ENCODE measurements around the gene TMEM266. TPM values are rescaled to one million over a fixed set of nuclear protein-coding genes. Genes with fewer than 3 reads are reported as not detected.

TMEM266 gene
- total RNA-seq, 1 donor from 2014 or later = 1.8 TPM

GRCh38 chr15:76084256-76084655 lies 24.5 kb downstream of the TMEM266 start:
- no peak for DNase-seq (ENCODE audit: low spot score in 2 of 2, unreplicated experiment in 2 of 2)
- Mint-ChIP-seq H3K27me3 (ENCODE audit: low read depth) (peaks cover 5% of the 10 kb centered on the region), H3K36me3 (no peaks in the 10 kb centered on the region), H3K4me3 (no peak overlapping the region), H3K9me3 (no peaks in the 10 kb centered on the region), H3K4me1 (no peaks in the 10 kb centered on the region), H3K27ac (no peak overlapping the region)
- TF ChIP-seq CTCF (IDR thresholded peaks at IDR 0.05; ENCODE audit: unreplicated experiment) = no peak

GRCh38 chr15:76098685-76099084 lies 38.9 kb downstream of the TMEM266 start:
- DNase-seq (ENCODE audit: low spot score in 2 of 2, unreplicated experiment in 2 of 2) = no peak
- Mint-ChIP-seq H3K4me3 (no peak overlapping the region), H3K4me1 (no peaks in the 10 kb centered on the region), H3K9me3 (peaks cover 16% of the 10 kb centered on the region), H3K27ac (no peak overlapping the region), H3K27me3 (ENCODE audit: low read depth) (peaks cover 41% of the 10 kb centered on the region), H3K36me3 (no peaks in the 10 kb centered on the region)
- TF ChIP-seq CTCF (IDR thresholded peaks at IDR 0.05; ENCODE audit: unreplicated experiment) = no peak

GRCh38 chr15:76099388-76099787 lies 39.6 kb downstream of the TMEM266 start:
- Mint-ChIP-seq H3K36me3 (no peaks in the 10 kb centered on the region), H3K4me1 (no peaks in the 10 kb centered on the region), H3K4me3 (no peak overlapping the region), H3K27me3 (ENCODE audit: low read depth) (peaks cover 34% of the 10 kb centered on the region), H3K9me3 (peaks cover 9% of the 10 kb centered on the region), H3K27ac (no peak overlapping the region)
- DNase-seq (ENCODE audit: low spot score in 2 of 2, unreplicated experiment in 2 of 2) = no peak
- TF ChIP-seq CTCF (IDR thresholded peaks at IDR 0.05; ENCODE audit: unreplicated experiment) = no peak

- Mint-ChIP-seq H3K27me3 (ENCODE audit: low read depth) (peaks cover 25% of the 10 kb centered on the region), H3K4me1 (peaks cover 3% of the 10 kb centered on the region), H3K36me3 (no peaks in the 10 kb centered on the region), H3K4me3 (no peak overlapping the region), H3K9me3 (peaks cover 6% of the 10 kb centered on the region), H3K27ac (no peak overlapping the region)
- DNase-seq (ENCODE audit: low spot score in 2 of 2, unreplicated experiment in 2 of 2) = no peak
- TF ChIP-seq CTCF (IDR thresholded peaks at IDR 0.05; ENCODE audit: unreplicated experiment) = no peak
These were observed 40.6 kb downstream of the TMEM266 start for GRCh38 chr15:76100361-76100760.

- H3K9me3 Mint-ChIP-seq = peaks cover 6% of the 10 kb centered on the region
- H3K27me3 Mint-ChIP-seq (ENCODE audit: low read depth) = peaks cover 13% of the 10 kb centered on the region
- no peak overlapping the region for H3K27ac Mint-ChIP-seq
- DNase-seq (ENCODE audit: low spot score in 2 of 2, unreplicated experiment in 2 of 2) = no peak
- H3K4me3 Mint-ChIP-seq = no peak overlapping the region
- no peaks in the 10 kb centered on the region for H3K36me3 Mint-ChIP-seq
- peaks cover 9% of the 10 kb centered on the region for H3K4me1 Mint-ChIP-seq
- TF ChIP-seq CTCF (IDR thresholded peaks at IDR 0.05; ENCODE audit: unreplicated experiment) = no peak
These were observed 41.9 kb downstream of the TMEM266 start for GRCh38 chr15:76101655-76102054.

GRCh38 chr15:76105391-76105790 lies 45.6 kb downstream of the TMEM266 start:
- no peak for TF ChIP-seq CTCF (IDR thresholded peaks at IDR 0.05; ENCODE audit: unreplicated experiment)
- Mint-ChIP-seq H3K36me3 (no peaks in the 10 kb centered on the region), H3K27me3 (ENCODE audit: low read depth) (peaks cover 3% of the 10 kb centered on the region), H3K4me3 (no peak overlapping the region), H3K9me3 (peaks cover 1% of the 10 kb centered on the region), H3K27ac (peak overlapping the region; percentile 7), H3K4me1 (peaks cover 9% of the 10 kb centered on the region)
- DNase-seq (ENCODE audit: low spot score in 2 of 2, unreplicated experiment in 2 of 2) = no peak
